HepG2 (cell line): ENCODE data around the gene TTLL6. TPM values are rescaled to one million over a fixed set of nuclear protein-coding genes. Genes with fewer than 3 reads are reported as not detected.

ENCODE experiments used
- ATAC-seq: fragments of 200-7000 bp; cut with Tn5 transposase; 3 replicates; pipeline ENCODE4 v1.9.1; 2020; ENCODE audit warnings: mild to moderate bottlenecking, moderate library complexity
- BruUV-seq: library from RNA; stranded (reverse); fragments of 400-500 nt; replicated peaks from 2 replicates; lab custom pipeline; 2021; lab: Mats Ljungman, UMichigan
- CTCF ChIA-PET: fragments of 300-600 bp; formaldehyde crosslinking; extraction: SDS; loops from one replicate; lab custom pipeline; 2021; ENCODE audit warnings: low total read pairs, inconsistent platforms, low intra/inter-chr PET ratio; lab: Yijun Ruan, JAX
- POLR2A ChIA-PET: fragments of 350-600 bp; sonication (Branson Sonifier 250); formaldehyde crosslinking; loops from one replicate; lab custom pipeline; 2020; ENCODE audit warnings: antibody characterized with exemption, inconsistent platforms; lab: Yijun Ruan, JAX
- DNase-seq: peaks from one replicate; pipeline ENCODE4 v3.0.0-alpha.2; 2015; ENCODE audit warnings: low spot score
- FAIRE-seq: peaks from 3 replicates; lab custom pipeline; 2011; peaks lifted over from hg19 to GRCh38; lab: Jason Lieb, UNC
- H2AFZ ChIP-seq: one replicate; pipeline ENCODE4 v1.6.1; 2011; ENCODE audit warnings: low read length, inconsistent platforms
- H3K27ac ChIP-seq: fragments of 300-600 bp; 3 replicates; pipeline ENCODE4 v1.8.0; 2011; ENCODE audit warnings: mixed run types, mild to moderate bottlenecking, mixed read lengths, low read length, inconsistent platforms; ENCODE audit not compliant: insufficient read depth; ENCODE audit errors: extremely low read length
- H3K27me3 ChIP-seq, 2 experiments: fragments of 200-600 bp in 1 of 2; 2 replicates in 1 of 2; 3 replicates in 1 of 2; pipeline versions ENCODE4 v1.6.0 to v1.8.0; 2011; ENCODE audit warnings: low read length in 2 of 2, mild to moderate bottlenecking in 2 of 2, moderate library complexity in 2 of 2, inconsistent platforms in 1 of 2; ENCODE audit not compliant: insufficient read depth in 2 of 2, control insufficient read depth in 1 of 2
- H3K36me3 ChIP-seq, 2 experiments: fragments of 200-600 bp in 1 of 2; replicated peaks in 1 of 2; 2 replicates in 1 of 2; 3 replicates in 1 of 2; pipeline versions ENCODE4 v1.5.1 to v1.8.0; 2011; ENCODE audit warnings: low read length in 2 of 2, inconsistent platforms in 1 of 2; ENCODE audit not compliant: insufficient read depth in 2 of 2, control insufficient read depth in 1 of 2
- H3K4me1 ChIP-seq: 2 replicates; pipeline ENCODE4 v1.5.1; 2012; ENCODE audit warnings: low read length, inconsistent platforms; ENCODE audit not compliant: insufficient read depth
- H3K4me2 ChIP-seq: 2 replicates; pipeline ENCODE4 v1.6.0; 2011; ENCODE audit warnings: low read depth, low read length, inconsistent platforms
- H3K4me3 ChIP-seq, 3 experiments: fragments of 200-600 bp in 1 of 3; sonication (generic), shearing (Covaris generic) in 1 of 3; replicated peaks in 1 of 3; 2 replicates each; pipeline ENCODE4 v1.5.1; 2011 to 2016; ENCODE audit warnings: low read length in 3 of 3, inconsistent platforms in 2 of 3, low read depth in 2 of 3, mild to moderate bottlenecking in 2 of 3, control low read depth in 1 of 3, mixed read lengths in 1 of 3; ENCODE audit not compliant: insufficient read depth in 1 of 3
- H3K79me2 ChIP-seq: one replicate; pipeline ENCODE4 v1.6.1; 2011; ENCODE audit warnings: low read length, inconsistent platforms; ENCODE audit not compliant: insufficient read depth
- H3K9ac ChIP-seq: 2 replicates; pipeline ENCODE4 v1.6.0; 2011; ENCODE audit warnings: mild to moderate bottlenecking, low read depth, low read length, inconsistent platforms; ENCODE audit not compliant: insufficient read depth
- H3K9me3 ChIP-seq: 2 replicates; pipeline ENCODE4 v1.5.1; 2012; ENCODE audit warnings: mild to moderate bottlenecking, low read length
- H4K20me1 ChIP-seq: 2 replicates; pipeline ENCODE4 v1.6.0; 2011; ENCODE audit warnings: inconsistent platforms, mild to moderate bottlenecking, low read length, moderate library complexity; ENCODE audit not compliant: insufficient read depth
- CEBPB ChIP-seq: IDR thresholded peaks from 2 replicates; pipeline ENCODE4 v1.6.1; 2011; ENCODE audit warnings: low read depth, low read length, improper control_type of control experiment, borderline replicate concordance
- CREM ChIP-seq, 2 experiments: sonication (generic) in 1 of 2; formaldehyde crosslinking in 1 of 2; IDR thresholded peaks; 2 replicates each; pipeline versions ENCODE4 v1.4.0 to v1.6.1; 2016 to 2020; ENCODE audit warnings: antibody characterized with exemption in 1 of 2, mild to moderate bottlenecking in 1 of 2, missing genetic modification reagents in 1 of 2
- GABPB1 ChIP-seq: IDR thresholded peaks from 2 replicates; pipeline ENCODE4 v1.6.1; 2016; ENCODE audit warnings: mild to moderate bottlenecking, missing genetic modification reagents, moderate library complexity, missing compliant biosample characterization
- REL ChIP-seq: sonication (generic); formaldehyde crosslinking; conservative IDR thresholded peaks from 2 replicates; pipeline ENCODE4 v1.8.0; 2022; ENCODE audit warnings: mild to moderate bottlenecking, missing genetic modification reagents, moderate library complexity
- SKI ChIP-seq: fragments of 450-650 bp; IDR thresholded peaks from one replicate; pipeline ENCODE4 v1.6.1; 2018; ENCODE audit warnings: mild to moderate bottlenecking; ENCODE audit not compliant: partially characterized antibody
- SRSF1 ChIP-seq: fragments of 200-400 bp; formaldehyde crosslinking; optimal IDR thresholded peaks from 2 replicates; pipeline ENCODE3; 2017; ENCODE audit warnings: mild to moderate bottlenecking, low read depth, low read length, moderate library complexity
- SRY ChIP-seq: sonication (generic); formaldehyde crosslinking; IDR thresholded peaks from 2 replicates; pipeline ENCODE4 v1.8.0; 2022; ENCODE audit warnings: mild to moderate bottlenecking, missing genetic modification reagents
- STAT5B ChIP-seq: sonication (generic); formaldehyde crosslinking; IDR thresholded peaks from 2 replicates; pipeline ENCODE4 v1.4.0; 2020; ENCODE audit warnings: missing genetic modification reagents
- ZNF782 ChIP-seq: sonication (generic); formaldehyde crosslinking; IDR thresholded peaks from 2 replicates; pipeline ENCODE4 v1.4.0; 2020; ENCODE audit warnings: missing genetic modification reagents, mild to moderate bottlenecking, borderline replicate concordance
- ZNF792 ChIP-seq: IDR thresholded peaks from 2 replicates; pipeline ENCODE4 v1.6.1; 2016
- WGBS: methylation state at CpG from one replicate; pipeline ENCODE4 v1.1.6; 2017; ENCODE audit warnings: low lambda C conversion rate; 5-methylcytosine and 5-hydroxymethylcytosine counted together
- in situ Hi-C: cut with HindIII; loops from 2 replicates; pipeline ENCODE4 v1.10.0; 2017; ENCODE audit warnings: low pct_unique_long_range_greater_than_20kb; ENCODE audit not compliant: extremely low pct_ligation_motif_present
- intact Hi-C: fragments of 100-400 bp; cut with micrococcal nuclease; formaldehyde crosslinking; loops from one replicate; pipeline ENCODE4 v1.10.0; 2022; ENCODE audit not compliant: unreplicated experiment
- polyA plus RNA-seq, 8 experiments: library from polyadenylated mRNA; depleted of rRNA in 3 of 8; stranded (reverse) in 7 of 8; unstranded in 1 of 8; fragments of >200 nt; fragmentation: Illumina TruSeq in 4 of 8; extraction: Trizol in 4 of 8; gene quantifications; 2 replicates each; pipeline versions ENCODE4 v1.2.1 to v1.2.3, GENCODE V29; 2011 to 2016; ENCODE audit warnings: low read depth in 4 of 8, missing spikeins in 1 of 8, mixed read lengths in 1 of 8; ENCODE audit not compliant: insufficient read depth in 1 of 8
- total RNA-seq, 5 experiments: library from RNA; depleted of rRNA; stranded (reverse); fragments of >200 nt; fragmentation: Illumina TruSeq; extraction: Trizol; gene quantifications; 2 replicates each; pipeline ENCODE4 v1.2.3, GENCODE V29; 2016; ENCODE audit warnings: low read depth in 1 of 5
- TF ChIP-seq, protein P1 (sequence below): IDR thresholded peaks from 2 replicates; pipeline ENCODE4 v1.6.1; 2016
- TF ChIP-seq, protein P2 (sequence below): sonication (generic); formaldehyde crosslinking; conservative IDR thresholded peaks from 2 replicates; pipeline ENCODE4 v1.8.0; 2022; ENCODE audit warnings: mild to moderate bottlenecking, moderate library complexity, missing genetic modification reagents
- TF ChIP-seq, protein P3 (sequence below): IDR thresholded peaks from 2 replicates; pipeline ENCODE4 v1.6.1; 2012; ENCODE audit warnings: low read depth, low read length, improper control_type of control experiment

Gene TTLL6
- total and polyA plus RNA-seq, 2 of the 13 experiments (the other 11 are each of a cell fraction or from before 2014, with no cell fraction given), result 0.04 to 0.08 TPM

GRCh38 chr17:48841395-48841831, 24.4 kb upstream of the TTLL6 start:
- POLR2A ChIA-PET, result interaction anchor here (1.6 kb wide), 1 partner anchor 10 kb away, joined by 6 read pairs; no protein-coding TSS in a partner anchor
- no TSS peak for BruUV-seq
- no peak overlapping the region for H3K27ac ChIP-seq
- H3K79me2 ChIP-seq, result peaks cover 10% of the 10 kb centered on the region
- H3K36me3 ChIP-seq, result peaks cover 8 to 36% of the 10 kb centered on the region in 2 experiments
- H3K9me3 ChIP-seq, result no peaks in the 10 kb centered on the region
- intact Hi-C loops, result no loop called here
- FAIRE-seq (no peak), ATAC-seq (no peak), DNase-seq (no peak)
- H3K4me1 ChIP-seq, result 0 out of 2 replicates have a peak, but pooled peaks cover 8% of the 10 kb centered on the region
- CTCF ChIA-PET, result no interaction called here
- in situ Hi-C loops, result no loop called here
- TF ChIP-seq GABPB1 (CRISPR knock-in tag) (no peak), CREM (IDR thresholded peaks at IDR 0.05) (no peak), CREM (CRISPR knock-in tag; IDR thresholded peaks at IDR 0.05) (no peak), REL (CRISPR knock-in tag) (no peak), CEBPB (peak; percentile 41; the same call in 1 of the 2 replicates), ZNF792 (CRISPR knock-in tag) (no peak)
- H2AFZ ChIP-seq, result no peak overlapping the region
- H3K4me2 ChIP-seq, result no peak overlapping the region
- H4K20me1 ChIP-seq, result no peaks in the 10 kb centered on the region
- no peak overlapping the region for H3K4me3 ChIP-seq
- no peaks in the 10 kb centered on the region for H3K27me3 ChIP-seq
- no peak overlapping the region for H3K9ac ChIP-seq
- WGBS, result 83% methylated on average over 3 of the region's 3 CpGs

DNA sequence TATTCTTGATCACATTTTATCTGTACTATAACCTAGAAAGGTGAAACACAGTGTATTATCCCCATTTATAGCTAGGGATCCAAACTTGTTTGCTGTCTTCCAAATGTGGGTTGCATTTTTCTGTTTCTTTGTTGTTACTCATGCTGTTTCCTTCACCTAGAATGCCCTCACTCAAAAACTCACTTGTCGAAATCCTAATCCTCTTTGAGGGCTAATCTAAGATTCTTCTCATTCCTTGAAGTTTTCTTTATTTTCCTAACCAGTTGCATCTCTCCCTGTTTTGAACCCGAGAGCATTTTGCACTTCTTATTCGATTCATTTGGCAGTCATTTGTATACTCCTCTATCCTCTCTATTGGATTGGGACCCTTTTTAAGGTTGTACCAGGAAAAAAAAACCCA, 23.4 kb upstream of the TTLL6 start:
- Histone ChIP-seq H3K4me2 (no peak overlapping the region), H3K4me3 (no peak overlapping the region), H3K36me3 (peaks cover 6 to 36% of the 10 kb centered on the region in 2 experiments), H3K9me3 (no peaks in the 10 kb centered on the region), H3K27me3 (no peaks in the 10 kb centered on the region), H3K27ac (no peak overlapping the region), H3K79me2 (peaks cover 16% of the 10 kb centered on the region), H3K4me1 (0 out of 2 replicates have a peak, but pooled peaks cover 8% of the 10 kb centered on the region), H4K20me1 (no peaks in the 10 kb centered on the region), H2AFZ (no peak overlapping the region), H3K9ac (no peak overlapping the region)
- ATAC-seq, result no peak
- CTCF ChIA-PET, result no interaction called here
- no peak for FAIRE-seq
- in situ Hi-C loops, result no loop called here
- POLR2A ChIA-PET, result no interaction called here
- 92% methylated on average over 3 of the region's 3 CpGs for WGBS
- BruUV-seq, result no TSS peak
- intact Hi-C loops, result no loop called here
- DNase-seq, result no peak
- TF ChIP-seq, protein P1, sequence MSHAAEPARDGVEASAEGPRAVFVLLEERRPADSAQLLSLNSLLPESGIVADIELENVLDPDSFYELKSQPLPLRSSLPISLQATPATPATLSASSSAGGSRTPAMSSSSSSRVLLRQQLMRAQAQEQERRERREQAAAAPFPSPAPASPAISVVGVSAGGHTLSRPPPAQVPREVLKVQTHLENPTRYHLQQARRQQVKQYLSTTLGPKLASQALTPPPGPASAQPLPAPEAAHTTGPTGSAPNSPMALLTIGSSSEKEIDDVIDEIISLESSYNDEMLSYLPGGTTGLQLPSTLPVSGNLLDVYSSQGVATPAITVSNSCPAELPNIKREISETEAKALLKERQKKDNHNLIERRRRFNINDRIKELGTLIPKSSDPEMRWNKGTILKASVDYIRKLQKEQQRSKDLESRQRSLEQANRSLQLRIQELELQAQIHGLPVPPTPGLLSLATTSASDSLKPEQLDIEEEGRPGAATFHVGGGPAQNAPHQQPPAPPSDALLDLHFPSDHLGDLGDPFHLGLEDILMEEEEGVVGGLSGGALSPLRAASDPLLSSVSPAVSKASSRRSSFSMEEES (CRISPR knock-in tag), result no peak
- no peak for TF ChIP-seq ZNF782 (CRISPR knock-in tag)
- TF ChIP-seq, protein P2, sequence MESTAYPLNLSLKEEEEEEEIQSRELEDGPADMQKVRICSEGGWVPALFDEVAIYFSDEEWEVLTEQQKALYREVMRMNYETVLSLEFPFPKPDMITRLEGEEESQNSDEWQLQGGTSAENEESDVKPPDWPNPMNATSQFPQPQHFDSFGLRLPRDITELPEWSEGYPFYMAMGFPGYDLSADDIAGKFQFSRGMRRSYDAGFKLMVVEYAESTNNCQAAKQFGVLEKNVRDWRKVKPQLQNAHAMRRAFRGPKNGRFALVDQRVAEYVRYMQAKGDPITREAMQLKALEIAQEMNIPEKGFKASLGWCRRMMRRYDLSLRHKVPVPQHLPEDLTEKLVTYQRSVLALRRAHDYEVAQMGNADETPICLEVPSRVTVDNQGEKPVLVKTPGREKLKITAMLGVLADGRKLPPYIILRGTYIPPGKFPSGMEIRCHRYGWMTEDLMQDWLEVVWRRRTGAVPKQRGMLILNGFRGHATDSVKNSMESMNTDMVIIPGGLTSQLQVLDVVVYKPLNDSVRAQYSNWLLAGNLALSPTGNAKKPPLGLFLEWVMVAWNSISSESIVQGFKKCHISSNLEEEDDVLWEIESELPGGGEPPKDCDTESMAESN (CRISPR knock-in tag), result no peak
- TF ChIP-seq SRSF1, result no peak
- TF ChIP-seq, protein P3, sequence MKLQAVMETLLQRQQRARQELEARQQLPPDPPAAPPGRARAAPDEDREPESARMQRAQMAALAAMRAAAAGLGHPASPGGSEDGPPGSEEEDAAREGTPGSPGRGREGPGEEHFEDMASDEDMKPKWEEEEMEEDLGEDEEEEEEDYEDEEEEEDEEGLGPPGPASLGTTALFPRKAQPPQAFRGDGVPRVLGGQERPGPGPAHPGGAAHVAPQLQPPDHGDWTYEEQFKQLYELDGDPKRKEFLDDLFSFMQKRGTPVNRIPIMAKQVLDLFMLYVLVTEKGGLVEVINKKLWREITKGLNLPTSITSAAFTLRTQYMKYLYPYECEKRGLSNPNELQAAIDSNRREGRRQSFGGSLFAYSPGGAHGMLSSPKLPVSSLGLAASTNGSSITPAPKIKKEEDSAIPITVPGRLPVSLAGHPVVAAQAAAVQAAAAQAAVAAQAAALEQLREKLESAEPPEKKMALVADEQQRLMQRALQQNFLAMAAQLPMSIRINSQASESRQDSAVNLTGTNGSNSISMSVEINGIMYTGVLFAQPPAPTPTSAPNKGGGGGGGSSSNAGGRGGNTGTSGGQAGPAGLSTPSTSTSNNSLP, result no peak
- no peak for TF ChIP-seq STAT5B (CRISPR knock-in tag)
- no peak for TF ChIP-seq SKI
- no peak for TF ChIP-seq SRY (CRISPR knock-in tag)
